Spleen (tissue), 7 donors: ENCODE measurements around the gene SNX2.

Experiments
- CTCF ChIP-seq, 11 experiments: fragments of 200-600 bp in 7 of 11; fragments of 450-650 bp in 4 of 11; sonication (generic) in 4 of 11; IDR thresholded peaks in 8 of 11; conservative IDR thresholded peaks in 3 of 11; 1 replicate in 7 of 11; 2 replicates in 4 of 11; pipeline versions ENCODE4 v1.4.0 to v1.8.0; 2016 to 2021; ENCODE audit warnings: antibody characterized with exemption in 11 of 11, inconsistent platforms in 4 of 11, mild to moderate bottlenecking in 1 of 11
- POLR2A ChIP-seq, 3 donors: fragments of 450-650 bp; IDR thresholded peaks; one replicate each; pipeline ENCODE4 v1.5.1; 2017; ENCODE audit warnings: antibody characterized with exemption in 3 of 3, mild to moderate bottlenecking in 1 of 3
- POLR2AphosphoS5 ChIP-seq, 3 donors: sonication (generic); formaldehyde crosslinking; IDR thresholded peaks; one replicate each; pipeline ENCODE4 v1.5.1; 2017; ENCODE audit warnings: antibody characterized with exemption in 3 of 3
- donor health status: DM: no; HTN: no; CAD: no; lungs with moderate emphysema.
- donor health status: DM: no; HTN: no; CAD: no.
- donor health status: DM: no; HTN: no; CAD: no.

- TF ChIP-seq CTCF (IDR thresholded peaks at IDR 0.05 in 8 of 11, conservative IDR thresholded peaks at IDR 0.05 in 3 of 11), result no peak
- no peak for TF ChIP-seq POLR2A (IDR thresholded peaks at IDR 0.05)
- no peak for TF ChIP-seq POLR2AphosphoS5 (IDR thresholded peaks at IDR 0.05)
These were observed 104.2 kb downstream of the SNX2 start for GRCh38 chr5:122879076-122879475.
